H1 (cell line): ENCODE results near the gene TBC1D16. TPM values are rescaled to one million over a fixed set of nuclear protein-coding genes. Genes with fewer than 3 reads are reported as not detected.

ENCODE experiments used
- CEBPB ChIP-seq: IDR thresholded peaks from 2 replicates; pipeline ENCODE4 v1.6.1; 2012; ENCODE audit warnings: low read depth, low read length
- E2F6 ChIP-seq: IDR thresholded peaks from 2 replicates; pipeline ENCODE4 v1.6.1; 2012; ENCODE audit warnings: inconsistent platforms
- PHF8 ChIP-seq: fragments of 200-600 bp; sonication (generic); conservative IDR thresholded peaks from 2 replicates; pipeline ENCODE4 v1.7.1; 2012; ENCODE audit warnings: low read depth, mild to moderate bottlenecking, inconsistent platforms, low read length, moderate library complexity
- RAD21 ChIP-seq, 2 experiments: IDR thresholded peaks in 1 of 2; conservative IDR thresholded peaks in 1 of 2; 2 replicates each; pipeline ENCODE4 v1.6.1; 2011; ENCODE audit warnings: low read depth in 2 of 2, low read length in 2 of 2, improper control_type of control experiment in 1 of 2, inconsistent platforms in 1 of 2, mild to moderate bottlenecking in 1 of 2, moderate library complexity in 1 of 2
- SP2 ChIP-seq: IDR thresholded peaks from 2 replicates; pipeline ENCODE4 v1.6.1; 2012; ENCODE audit warnings: mild to moderate bottlenecking, low read length, inconsistent platforms
- SP4 ChIP-seq: IDR thresholded peaks from 2 replicates; pipeline ENCODE4 v1.6.1; 2012; ENCODE audit warnings: low read length, inconsistent platforms
- YY1 ChIP-seq: IDR thresholded peaks from 2 replicates; pipeline ENCODE4 v1.6.1; 2011; ENCODE audit warnings: low read depth, mild to moderate bottlenecking, low read length
- polyA plus RNA-seq, 7 experiments: library from polyadenylated mRNA; depleted of rRNA in 3 of 7; stranded (reverse) in 5 of 7; unstranded in 2 of 7; fragments of >200 nt in 5 of 7; fragments of 200-250 nt in 2 of 7; gene quantifications; 1 replicate in 5 of 7; 2 replicates in 1 of 7; 4 replicates in 1 of 7; pipeline versions ENCODE4 v1.2.1 to v1.2.3, GENCODE V29; 2011 to 2013; ENCODE audit warnings: missing spikeins in 2 of 7, mixed read lengths in 2 of 7
- total RNA-seq: library from RNA; stranded (reverse); fragmentation: NEBNext Ultra II Directional; extraction: Animal tissue kit (Norgen Biotek cat#: 25700); gene quantifications from 2 replicates; pipeline ENCODE4 v1.2.1, GENCODE V29; 2021

Gene TBC1D16
- total and polyA plus RNA-seq, 2 of the 8 experiments (the other 6 are each of a cell fraction or from before 2014, with no cell fraction given) = 21.1 to 109 TPM

DNA sequence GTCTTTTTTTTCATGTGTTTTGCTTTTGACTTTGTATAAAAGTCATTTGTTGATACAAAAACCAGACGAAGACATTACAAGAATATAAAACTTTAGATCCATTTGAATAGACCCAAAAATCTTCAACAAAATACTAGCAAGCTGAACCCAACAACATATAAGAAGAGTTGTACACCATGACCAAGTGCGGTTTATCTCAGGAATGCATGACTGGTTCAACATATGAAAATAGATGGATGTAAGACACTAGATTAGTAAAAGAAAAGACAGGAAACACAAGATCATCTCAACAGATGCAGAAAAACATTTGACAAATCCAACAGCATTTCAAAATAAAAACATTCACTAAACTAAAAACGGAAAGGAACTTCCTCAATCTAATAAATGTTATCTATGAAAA lies 69.0 kb downstream of the TBC1D16 start (continued):
- TF ChIP-seq SP4 (no peak), YY1 (no peak), SP2 (no peak), E2F6 (no peak), PHF8 (no peak), RAD21 (IDR thresholded peaks at IDR 0.05 in 1 of 2, conservative IDR thresholded peaks at IDR 0.05 in 1 of 2; ENCODE audit: low read depth in 2 of 2, low read length in 2 of 2) (no peak), CEBPB (no peak)
